ENCODE data around the gene MYO18B.

GRCh38 chr22:25941365-25941960 is 199.5 kb downstream of the MYO18B start:
- no peak for TF ChIP-seq ESRRG (CRISPR knock-in tag; IDR thresholded peaks at IDR 0.05)
- no peak for TF ChIP-seq RARB (CRISPR knock-in tag; IDR thresholded peaks at IDR 0.05)
- TF ChIP-seq ISL1 (CRISPR knock-in tag; IDR thresholded peaks at IDR 0.05): no peak
- TF ChIP-seq, protein P1, sequence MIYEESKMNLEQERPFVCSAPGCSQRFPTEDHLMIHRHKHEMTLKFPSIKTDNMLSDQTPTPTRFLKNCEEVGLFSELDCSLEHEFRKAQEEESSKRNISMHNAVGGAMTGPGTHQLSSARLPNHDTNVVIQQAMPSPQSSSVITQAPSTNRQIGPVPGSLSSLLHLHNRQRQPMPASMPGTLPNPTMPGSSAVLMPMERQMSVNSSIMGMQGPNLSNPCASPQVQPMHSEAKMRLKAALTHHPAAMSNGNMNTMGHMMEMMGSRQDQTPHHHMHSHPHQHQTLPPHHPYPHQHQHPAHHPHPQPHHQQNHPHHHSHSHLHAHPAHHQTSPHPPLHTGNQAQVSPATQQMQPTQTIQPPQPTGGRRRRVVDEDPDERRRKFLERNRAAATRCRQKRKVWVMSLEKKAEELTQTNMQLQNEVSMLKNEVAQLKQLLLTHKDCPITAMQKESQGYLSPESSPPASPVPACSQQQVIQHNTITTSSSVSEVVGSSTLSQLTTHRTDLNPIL (CRISPR knock-in tag; IDR thresholded peaks at IDR 0.05; ENCODE audit: low read depth): no peak
- TF ChIP-seq TOX (CRISPR knock-in tag; IDR thresholded peaks at IDR 0.05; ENCODE audit: borderline replicate concordance): no peak
- no peak for TF ChIP-seq TCF4 (CRISPR knock-in tag; IDR thresholded peaks at IDR 0.05; ENCODE audit: borderline replicate concordance)
- TF ChIP-seq, protein P2, sequence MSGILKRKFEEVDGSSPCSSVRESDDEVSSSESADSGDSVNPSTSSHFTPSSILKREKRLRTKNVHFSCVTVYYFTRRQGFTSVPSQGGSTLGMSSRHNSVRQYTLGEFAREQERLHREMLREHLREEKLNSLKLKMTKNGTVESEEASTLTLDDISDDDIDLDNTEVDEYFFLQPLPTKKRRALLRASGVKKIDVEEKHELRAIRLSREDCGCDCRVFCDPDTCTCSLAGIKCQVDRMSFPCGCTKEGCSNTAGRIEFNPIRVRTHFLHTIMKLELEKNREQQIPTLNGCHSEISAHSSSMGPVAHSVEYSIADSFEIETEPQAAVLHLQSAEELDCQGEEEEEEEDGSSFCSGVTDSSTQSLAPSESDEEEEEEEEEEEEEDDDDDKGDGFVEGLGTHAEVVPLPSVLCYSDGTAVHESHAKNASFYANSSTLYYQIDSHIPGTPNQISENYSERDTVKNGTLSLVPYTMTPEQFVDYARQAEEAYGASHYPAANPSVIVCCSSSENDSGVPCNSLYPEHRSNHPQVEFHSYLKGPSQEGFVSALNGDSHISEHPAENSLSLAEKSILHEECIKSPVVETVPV (CRISPR knock-in tag; IDR thresholded peaks at IDR 0.05): no peak
- TF ChIP-seq, protein P3, sequence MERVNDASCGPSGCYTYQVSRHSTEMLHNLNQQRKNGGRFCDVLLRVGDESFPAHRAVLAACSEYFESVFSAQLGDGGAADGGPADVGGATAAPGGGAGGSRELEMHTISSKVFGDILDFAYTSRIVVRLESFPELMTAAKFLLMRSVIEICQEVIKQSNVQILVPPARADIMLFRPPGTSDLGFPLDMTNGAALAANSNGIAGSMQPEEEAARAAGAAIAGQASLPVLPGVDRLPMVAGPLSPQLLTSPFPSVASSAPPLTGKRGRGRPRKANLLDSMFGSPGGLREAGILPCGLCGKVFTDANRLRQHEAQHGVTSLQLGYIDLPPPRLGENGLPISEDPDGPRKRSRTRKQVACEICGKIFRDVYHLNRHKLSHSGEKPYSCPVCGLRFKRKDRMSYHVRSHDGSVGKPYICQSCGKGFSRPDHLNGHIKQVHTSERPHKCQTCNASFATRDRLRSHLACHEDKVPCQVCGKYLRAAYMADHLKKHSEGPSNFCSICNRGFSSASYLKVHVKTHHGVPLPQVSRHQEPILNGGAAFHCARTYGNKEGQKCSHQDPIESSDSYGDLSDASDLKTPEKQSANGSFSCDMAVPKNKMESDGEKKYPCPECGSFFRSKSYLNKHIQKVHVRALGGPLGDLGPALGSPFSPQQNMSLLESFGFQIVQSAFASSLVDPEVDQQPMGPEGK (CRISPR knock-in tag; IDR thresholded peaks at IDR 0.05; ENCODE audit: borderline replicate concordance): no peak
- no peak for TF ChIP-seq GLIS3 (CRISPR knock-in tag; IDR thresholded peaks at IDR 0.05)
